Stimulated activated CD4-positive, alpha-beta T cell treated with anti-CD3 and anti-CD28 coated beads, Interleukin-1b, Interleukin-23, amount 100 ng/mL, for 48 hours (primary cell): Measurements from ENCODE around the gene DTWD2.
"Not testable (repeated sequence)": the region's sequence is repeated elsewhere in the genome, so short reads cannot be mapped to it uniquely, and the experiment has no call there.

ENCODE experiments used
- DNase-seq: peaks from one replicate; pipeline ENCODE4 v3.0.0-alpha.2; 2020

Gene DTWD2

GRCh38 chr5:118994595-118994994 lies 6.2 kb upstream of the DTWD2 start:
- DNase-seq: no peak

GRCh38 chr5:118993118-118993517 lies 4.8 kb upstream of the DTWD2 start:
- not testable (repeated sequence) for DNase-seq

- DNase-seq: not testable (repeated sequence)
These were observed 3.7 kb upstream of the DTWD2 start for GRCh38 chr5:118992055-118992454.

GRCh38 chr5:118990582-118990981 lies 2.2 kb upstream of the DTWD2 start:
- DNase-seq: no peak

- DNase-seq: no peak
These were observed 1.5 kb upstream of the DTWD2 start for GRCh38 chr5:118989816-118990215.

GRCh38 chr5:118988866-118989180 lies 476 bp upstream of the DTWD2 start:
- no peak for DNase-seq

GRCh38 chr5:118984602-118985001 lies 3.7 kb downstream of the DTWD2 start:
- DNase-seq: no peak

GRCh38 chr5:118981783-118982182 lies 6.6 kb downstream of the DTWD2 start:
- DNase-seq: no peak

GRCh38 chr5:118980438-118980837 lies 7.9 kb downstream of the DTWD2 start:
- no peak for DNase-seq

- no peak for DNase-seq
These were observed 8.3 kb downstream of the DTWD2 start for GRCh38 chr5:118980017-118980416.

GRCh38 chr5:118973779-118974445 lies 14.4 kb downstream of the DTWD2 start:
- not testable (repeated sequence) for DNase-seq

- no peak for DNase-seq
These were observed 19.4 kb downstream of the DTWD2 start for GRCh38 chr5:118968925-118969375.

- no peak for DNase-seq
These were observed 19.9 kb downstream of the DTWD2 start for GRCh38 chr5:118968406-118968911.

- DNase-seq: no peak
These were observed 21.3 kb downstream of the DTWD2 start for GRCh38 chr5:118967059-118967508.

GRCh38 chr5:118965890-118966289 lies 22.5 kb downstream of the DTWD2 start:
- no peak for DNase-seq

- DNase-seq: not testable (repeated sequence)
These were observed 23.4 kb downstream of the DTWD2 start for GRCh38 chr5:118964970-118965369.

GRCh38 chr5:118964388-118964787 lies 24.0 kb downstream of the DTWD2 start:
- DNase-seq: not testable (repeated sequence)

- DNase-seq: no peak
These were observed 25.2 kb downstream of the DTWD2 start for GRCh38 chr5:118963169-118963568.

- no peak for DNase-seq
These were observed 27.8 kb downstream of the DTWD2 start for GRCh38 chr5:118960557-118960956.

GRCh38 chr5:118956727-118957126 lies 31.6 kb downstream of the DTWD2 start:
- no peak for DNase-seq

GRCh38 chr5:118953652-118954005 lies 34.7 kb downstream of the DTWD2 start:
- no peak for DNase-seq

- no peak for DNase-seq
These were observed 35.2 kb downstream of the DTWD2 start for GRCh38 chr5:118952992-118953651.

- DNase-seq: not testable (repeated sequence)
These were observed 36.0 kb downstream of the DTWD2 start for GRCh38 chr5:118952306-118952705.

- DNase-seq: not testable (repeated sequence)
These were observed 38.0 kb downstream of the DTWD2 start for GRCh38 chr5:118950354-118950753.
